ENCODE results near the gene PARD3B. TPM values are rescaled to one million over a fixed set of nuclear protein-coding genes. Genes with fewer than 3 reads are reported as not detected.

Gene PARD3B
- total and polyA plus RNA-seq, 8 donors: 1.8 to 42.6 (median 15.1) TPM

GRCh38 chr2:205656461-205656860, 1111.2 kb downstream of the PARD3B start:
- no peak for DNase-seq
- Histone ChIP-seq H3K4me1 (peaks cover 0 to 6% (median 4%) of the 10 kb centered on the region in 4 donors), H3K27ac (no peak overlapping the region), H3K36me3 (no peaks in the 10 kb centered on the region), H3K9me3 (no peaks in the 10 kb centered on the region), H3K4me3 (no peak overlapping the region), H3K27me3 (no peaks in the 10 kb centered on the region)
- intact Hi-C loops (cut with DNase I; ENCODE audit: low total_unique reads): no loop called here
- TF ChIP-seq CTCF (IDR thresholded peaks at IDR 0.05) (no peak), POLR2A (IDR thresholded peaks at IDR 0.05) (no peak)
- WGBS, 5 donors: 77 to 83% (median 79%) methylated on average over 7 of the region's 7 CpGs

- no peaks in the 10 kb centered on the region for H3K9me3 ChIP-seq
- H3K27ac ChIP-seq: peak overlapping the region in 1 of 5 donors; percentile 3
- no peak overlapping the region for H3K4me3 ChIP-seq
- DNase-seq: no peak
- H3K4me1 ChIP-seq: peaks cover 0 to 6% (median 4%) of the 10 kb centered on the region in 4 donors
- TF ChIP-seq EP300 (IDR thresholded peaks at IDR 0.05) (no peak), POLR2A (IDR thresholded peaks at IDR 0.05) (no peak), CTCF (IDR thresholded peaks at IDR 0.05) (no peak), POLR2AphosphoS5 (IDR thresholded peaks at IDR 0.05) (no peak)
- no peaks in the 10 kb centered on the region for H3K36me3 ChIP-seq
- H3K27me3 ChIP-seq: no peaks in the 10 kb centered on the region
- intact Hi-C loops (cut with DNase I; ENCODE audit: low total_unique reads): no loop called here
- 68 to 79% (median 75%) methylated on average over 4 of the region's 4 CpGs for WGBS, 5 donors
Observed at GRCh38 chr2:205656941-205657340, 1111.7 kb downstream of the PARD3B start.

- Histone ChIP-seq H3K36me3 (no peaks in the 10 kb centered on the region), H3K4me3 (no peak overlapping the region), H3K4me1 (peaks cover 0 to 6% (median 4%) of the 10 kb centered on the region in 4 donors), H3K27me3 (no peaks in the 10 kb centered on the region), H3K9me3 (no peaks in the 10 kb centered on the region), H3K27ac (peak overlapping the region in 1 of 5 donors; percentile 3)
- 44 to 71% (median 67%) methylated on average over 3 of the region's 3 CpGs for WGBS, 5 donors
- DNase-seq: peak in 1 of 2 donors; percentile 46
- TF ChIP-seq CTCF (IDR thresholded peaks at IDR 0.05): no peak
- peak; percentile 42 to 82 (median 51) for TF ChIP-seq POLR2AphosphoS5 (IDR thresholded peaks at IDR 0.05)
- no peak for TF ChIP-seq POLR2A (IDR thresholded peaks at IDR 0.05)
- TF ChIP-seq EP300 (IDR thresholded peaks at IDR 0.05): no peak
- intact Hi-C loops (cut with DNase I; ENCODE audit: low total_unique reads): no loop called here
Observed at GRCh38 chr2:205657579-205657978, 1112.3 kb downstream of the PARD3B start.

GRCh38 chr2:205658068-205658467, 1112.8 kb downstream of the PARD3B start:
- peaks cover 0 to 6% (median 4%) of the 10 kb centered on the region in 4 donors for H3K4me1 ChIP-seq
- no peaks in the 10 kb centered on the region for H3K27me3 ChIP-seq
- no peaks in the 10 kb centered on the region for H3K36me3 ChIP-seq
- WGBS, 5 donors: 69 to 85% (median 76%) methylated on average over 2 of the region's 2 CpGs
- TF ChIP-seq POLR2AphosphoS5 (IDR thresholded peaks at IDR 0.05) (no peak), EP300 (IDR thresholded peaks at IDR 0.05) (no peak), POLR2A (IDR thresholded peaks at IDR 0.05) (no peak), CTCF (IDR thresholded peaks at IDR 0.05) (no peak)
- no peak overlapping the region for H3K4me3 ChIP-seq
- H3K27ac ChIP-seq: no peak overlapping the region
- intact Hi-C loops (cut with DNase I; ENCODE audit: low total_unique reads): no loop called here
- no peaks in the 10 kb centered on the region for H3K9me3 ChIP-seq
- DNase-seq: no peak

Data from stomach (tissue), 9 donors.